Epithelial cell of proximal tubule (primary cell): ENCODE results near the gene INO80. TPM values are rescaled to one million over a fixed set of nuclear protein-coding genes. Genes with fewer than 3 reads are reported as not detected.

Experiments used
- DNase-seq: peaks from one replicate; pipeline ENCODE4 v3.0.0-alpha.2; 2011; ENCODE audit warnings: low read depth
- H3K4me3 ChIP-seq: 2 replicates; pipeline ENCODE4 v1.5.1; 2011; ENCODE audit warnings: low read depth, mild to moderate bottlenecking, low read length
- total RNA-seq: library from RNA; depleted of rRNA; stranded (reverse); fragments of >200 nt; gene quantifications from 2 replicates; pipeline ENCODE4 v1.2.3, GENCODE V29; 2015
- TF ChIP-seq, protein P1 (sequence below): conservative IDR thresholded peaks from 2 replicates; pipeline ENCODE4 v1.5.1; 2012; ENCODE audit warnings: low read depth, mild to moderate bottlenecking, low read length

Gene INO80
- total RNA-seq, 1 donor from 2014 or later = 33.8 TPM

DNA sequence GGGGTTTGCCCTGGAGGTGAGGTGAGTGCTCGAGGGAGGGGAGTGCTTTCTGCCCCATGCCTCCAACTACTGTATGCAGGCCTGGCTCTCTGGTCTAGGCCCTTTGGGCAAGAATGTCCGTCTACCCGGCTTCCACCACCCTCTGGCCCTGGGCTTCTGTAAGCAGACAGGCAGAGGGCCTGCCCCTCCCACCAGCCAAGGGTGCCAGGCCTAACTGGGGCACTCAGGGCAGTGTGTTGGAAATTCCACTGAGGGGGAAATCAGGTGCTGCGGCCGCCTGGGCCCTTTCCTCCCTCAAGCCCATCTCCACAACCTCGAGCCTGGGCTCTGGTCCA, 177.6 kb downstream of the INO80 start:
- TF ChIP-seq, protein P1, sequence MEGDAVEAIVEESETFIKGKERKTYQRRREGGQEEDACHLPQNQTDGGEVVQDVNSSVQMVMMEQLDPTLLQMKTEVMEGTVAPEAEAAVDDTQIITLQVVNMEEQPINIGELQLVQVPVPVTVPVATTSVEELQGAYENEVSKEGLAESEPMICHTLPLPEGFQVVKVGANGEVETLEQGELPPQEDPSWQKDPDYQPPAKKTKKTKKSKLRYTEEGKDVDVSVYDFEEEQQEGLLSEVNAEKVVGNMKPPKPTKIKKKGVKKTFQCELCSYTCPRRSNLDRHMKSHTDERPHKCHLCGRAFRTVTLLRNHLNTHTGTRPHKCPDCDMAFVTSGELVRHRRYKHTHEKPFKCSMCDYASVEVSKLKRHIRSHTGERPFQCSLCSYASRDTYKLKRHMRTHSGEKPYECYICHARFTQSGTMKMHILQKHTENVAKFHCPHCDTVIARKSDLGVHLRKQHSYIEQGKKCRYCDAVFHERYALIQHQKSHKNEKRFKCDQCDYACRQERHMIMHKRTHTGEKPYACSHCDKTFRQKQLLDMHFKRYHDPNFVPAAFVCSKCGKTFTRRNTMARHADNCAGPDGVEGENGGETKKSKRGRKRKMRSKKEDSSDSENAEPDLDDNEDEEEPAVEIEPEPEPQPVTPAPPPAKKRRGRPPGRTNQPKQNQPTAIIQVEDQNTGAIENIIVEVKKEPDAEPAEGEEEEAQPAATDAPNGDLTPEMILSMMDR = no peak
- no peak for DNase-seq
- H3K4me3 ChIP-seq = no peak overlapping the region

DNA sequence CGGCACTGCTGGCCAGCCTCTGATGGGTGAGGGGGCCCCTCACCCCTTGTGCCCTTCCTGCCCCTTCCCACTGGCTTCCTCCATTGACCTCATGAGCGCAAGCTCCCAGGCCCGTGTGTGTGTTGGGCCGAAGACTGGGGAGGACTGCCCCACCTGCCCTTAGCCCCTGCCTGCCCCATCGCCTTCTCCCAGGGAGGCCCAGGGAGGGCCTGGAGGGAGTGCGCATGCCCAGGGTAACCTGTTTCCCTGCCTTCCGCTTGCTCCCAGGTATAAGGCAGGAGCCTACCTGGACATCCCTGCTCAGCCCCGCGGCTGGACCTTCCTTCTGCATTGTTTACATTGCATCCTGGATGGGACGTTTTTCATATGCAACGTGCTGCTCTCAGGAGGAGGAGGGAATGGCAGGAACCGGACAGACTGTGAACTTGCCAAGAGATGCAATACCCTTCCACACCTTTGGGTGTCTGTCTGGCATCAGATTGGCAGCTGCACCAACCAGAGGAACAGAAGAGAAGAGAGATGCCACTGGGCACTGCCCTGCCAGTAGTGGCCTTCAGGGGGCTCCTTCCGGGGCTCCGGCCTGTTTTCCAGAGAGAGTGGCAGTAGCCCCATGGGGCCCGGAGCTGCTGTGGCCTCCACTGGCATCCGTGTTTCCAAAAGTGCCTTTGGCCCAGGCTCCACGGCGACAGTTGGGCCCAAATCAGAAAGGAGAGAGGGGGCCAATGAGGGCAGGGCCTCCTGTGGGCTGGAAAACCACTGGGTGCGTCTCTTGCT, 178.1 kb downstream of the INO80 start:
- no peak for DNase-seq
- TF ChIP-seq, protein P1 = peak; percentile 67
- H3K4me3 ChIP-seq = no peak overlapping the region

DNA sequence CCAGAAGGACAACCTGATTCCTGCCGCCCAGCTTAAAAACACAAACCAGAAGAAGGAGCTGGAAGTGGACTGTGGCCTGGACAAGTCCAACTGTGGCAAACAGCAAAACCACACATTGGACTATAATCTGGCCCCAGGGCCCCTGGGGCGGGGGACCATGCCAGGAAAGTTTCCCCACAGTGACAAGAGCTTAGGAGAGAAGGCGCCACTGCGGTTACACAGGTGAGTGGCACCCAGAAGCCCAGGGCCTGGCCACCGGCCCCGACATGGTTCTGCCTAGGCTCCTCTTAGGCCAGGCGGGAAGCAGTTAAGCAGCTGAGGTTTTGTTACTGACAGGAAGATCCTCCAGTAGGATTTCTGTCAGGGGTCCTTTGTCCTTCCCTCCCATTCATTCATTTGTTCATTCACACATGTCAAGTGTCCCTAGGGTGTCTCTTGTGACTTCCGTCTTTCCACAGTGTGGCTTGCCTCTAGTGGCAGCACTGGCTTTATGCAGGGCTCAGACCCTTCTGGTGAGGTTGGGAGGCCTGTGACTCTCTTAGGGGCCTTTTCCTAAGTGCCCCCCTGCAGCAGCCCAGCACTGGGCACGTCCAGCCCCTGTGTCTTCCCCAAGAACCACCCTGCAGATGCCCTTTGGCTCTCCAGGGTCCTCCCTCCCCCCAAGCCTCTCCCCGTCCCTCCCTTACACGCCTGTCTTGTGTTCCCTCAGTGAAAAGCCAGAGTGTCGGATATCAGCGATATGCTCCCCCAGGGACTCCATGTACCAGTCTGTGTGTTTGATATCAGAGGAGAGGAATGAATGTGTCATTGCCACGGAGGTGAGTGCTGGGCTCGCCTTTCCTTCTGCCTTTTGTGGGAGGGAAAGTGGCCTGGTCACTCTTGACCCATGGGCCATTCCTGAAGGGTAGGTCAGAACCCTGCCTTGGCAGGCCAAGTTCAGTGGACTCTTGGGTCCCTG, 179.1 kb downstream of the INO80 start:
- no peak overlapping the region for H3K4me3 ChIP-seq
- TF ChIP-seq, protein P1 = no peak
- no peak for DNase-seq

DNA sequence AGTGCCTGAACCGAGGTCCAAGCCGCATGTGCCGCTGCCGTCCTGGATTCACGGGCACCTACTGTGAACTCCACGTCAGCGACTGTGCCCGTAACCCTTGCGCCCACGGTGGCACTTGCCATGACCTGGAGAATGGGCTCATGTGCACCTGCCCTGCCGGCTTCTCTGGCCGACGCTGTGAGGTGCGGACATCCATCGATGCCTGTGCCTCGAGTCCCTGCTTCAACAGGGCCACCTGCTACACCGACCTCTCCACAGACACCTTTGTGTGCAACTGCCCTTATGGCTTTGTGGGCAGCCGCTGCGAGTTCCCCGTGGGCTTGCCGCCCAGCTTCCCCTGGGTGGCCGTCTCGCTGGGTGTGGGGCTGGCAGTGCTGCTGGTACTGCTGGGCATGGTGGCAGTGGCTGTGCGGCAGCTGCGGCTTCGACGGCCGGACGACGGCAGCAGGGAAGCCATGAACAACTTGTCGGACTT, 179.8 kb downstream of the INO80 start:
- TF ChIP-seq, protein P1 = no peak
- H3K4me3 ChIP-seq = no peak overlapping the region
- DNase-seq = no peak

DNA sequence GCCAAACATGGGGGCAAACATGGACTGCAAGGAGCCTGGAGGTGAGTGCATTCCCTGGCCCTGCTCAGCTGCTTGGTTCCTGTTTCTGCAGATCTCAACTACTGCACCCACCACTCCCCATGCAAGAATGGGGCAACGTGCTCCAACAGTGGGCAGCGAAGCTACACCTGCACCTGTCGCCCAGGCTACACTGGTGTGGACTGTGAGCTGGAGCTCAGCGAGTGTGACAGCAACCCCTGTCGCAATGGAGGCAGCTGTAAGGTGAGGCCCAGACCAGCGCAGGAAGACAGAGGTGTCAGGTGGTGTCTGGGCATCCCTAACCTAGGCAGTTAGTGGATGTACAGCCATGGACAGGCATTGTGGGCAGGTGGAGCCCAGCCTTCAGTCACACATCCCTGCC, 181.6 kb downstream of the INO80 start:
- TF ChIP-seq, protein P1 = no peak
- DNase-seq = no peak
- H3K4me3 ChIP-seq = no peak overlapping the region

DNA sequence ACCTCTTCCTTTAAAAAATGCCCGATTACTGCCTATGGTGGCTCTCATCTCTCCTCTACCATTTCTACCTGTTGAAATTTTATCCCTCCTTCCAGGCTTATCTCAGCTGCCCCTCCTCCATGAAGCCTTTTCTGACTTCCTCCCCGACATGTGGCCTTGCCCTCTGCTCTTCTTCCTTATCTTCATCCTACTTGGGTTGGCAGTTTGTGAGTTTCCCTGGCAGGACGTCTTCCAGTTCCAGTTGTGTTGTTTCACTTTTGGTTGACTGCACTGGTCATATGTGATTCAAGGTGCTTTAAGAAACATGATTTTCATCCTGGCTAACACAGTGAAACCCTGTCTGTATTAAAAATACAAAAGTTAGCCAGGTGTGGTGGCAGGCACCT, 182.6 kb downstream of the INO80 start:
- no peak for DNase-seq
- no peak overlapping the region for H3K4me3 ChIP-seq
- TF ChIP-seq, protein P1 = no peak
